Measurements from ENCODE around the gene PUSL1. TPM values are rescaled to one million over a fixed set of nuclear protein-coding genes. Genes with fewer than 3 reads are reported as not detected.

Gene PUSL1
- total and polyA plus RNA-seq, 2 of the 13 experiments (the other 11 are each of a cell fraction or from before 2014, with no cell fraction given) = 8.3 to 22.2 TPM

- no peak for TF ChIP-seq KMT2B (CRISPR knock-in tag; IDR thresholded peaks at IDR 0.05)
- TF ChIP-seq U2AF2 (IDR thresholded peaks at IDR 0.05; ENCODE audit: low read depth, low read length) = no peak
- TF ChIP-seq SRSF9 (IDR thresholded peaks at IDR 0.05; ENCODE audit: borderline replicate concordance, insufficient read depth, low read depth, low read length, poor library complexity, severe bottlenecking) = no peak
- TF ChIP-seq RCOR2 (CRISPR knock-in tag; IDR thresholded peaks at IDR 0.05) = no peak
- TF ChIP-seq NCOR1 (IDR thresholded peaks at IDR 0.05; ENCODE audit: borderline replicate concordance, low read length) = no peak
- no peak for TF ChIP-seq ISX (CRISPR knock-in tag; conservative IDR thresholded peaks at IDR 0.05)
- TF ChIP-seq ZNF513 (CRISPR knock-in tag; conservative IDR thresholded peaks at IDR 0.05) = no peak
- TF ChIP-seq GMEB1 (CRISPR knock-in tag; IDR thresholded peaks at IDR 0.05; ENCODE audit: borderline replicate concordance) = peak; percentile 32; the same call in 1 of the 2 replicates
- no peak for TF ChIP-seq RXRB (CRISPR knock-in tag; IDR thresholded peaks at IDR 0.05; ENCODE audit: borderline replicate concordance)
- no peak for TF ChIP-seq ZNF782 (CRISPR knock-in tag; IDR thresholded peaks at IDR 0.05; ENCODE audit: borderline replicate concordance)
- TF ChIP-seq HNRNPL (IDR thresholded peaks at IDR 0.05; ENCODE audit: low read depth, low read length) = peak; percentile 88
- TF ChIP-seq SOX6 (IDR thresholded peaks at IDR 0.05) = no peak
- peak; percentile 13; the same call in 1 of the 2 replicates for TF ChIP-seq SOX6 (CRISPR knock-in tag; IDR thresholded peaks at IDR 0.05)
- TF ChIP-seq ERF (CRISPR knock-in tag; IDR thresholded peaks at IDR 0.05) = 0 out of 2 replicates have a peak, but pooled peaks have one; percentile 25
- TF ChIP-seq ZZZ3 (CRISPR knock-in tag; IDR thresholded peaks at IDR 0.05; ENCODE audit: borderline replicate concordance) = no peak
- TF ChIP-seq, protein P1, sequence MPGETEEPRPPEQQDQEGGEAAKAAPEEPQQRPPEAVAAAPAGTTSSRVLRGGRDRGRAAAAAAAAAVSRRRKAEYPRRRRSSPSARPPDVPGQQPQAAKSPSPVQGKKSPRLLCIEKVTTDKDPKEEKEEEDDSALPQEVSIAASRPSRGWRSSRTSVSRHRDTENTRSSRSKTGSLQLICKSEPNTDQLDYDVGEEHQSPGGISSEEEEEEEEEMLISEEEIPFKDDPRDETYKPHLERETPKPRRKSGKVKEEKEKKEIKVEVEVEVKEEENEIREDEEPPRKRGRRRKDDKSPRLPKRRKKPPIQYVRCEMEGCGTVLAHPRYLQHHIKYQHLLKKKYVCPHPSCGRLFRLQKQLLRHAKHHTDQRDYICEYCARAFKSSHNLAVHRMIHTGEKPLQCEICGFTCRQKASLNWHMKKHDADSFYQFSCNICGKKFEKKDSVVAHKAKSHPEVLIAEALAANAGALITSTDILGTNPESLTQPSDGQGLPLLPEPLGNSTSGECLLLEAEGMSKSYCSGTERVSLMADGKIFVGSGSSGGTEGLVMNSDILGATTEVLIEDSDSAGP (CRISPR knock-in tag; IDR thresholded peaks at IDR 0.05; ENCODE audit: borderline replicate concordance) = peak; percentile 45; the same call in 1 of the 2 replicates
- TF ChIP-seq ZGPAT (CRISPR knock-in tag; IDR thresholded peaks at IDR 0.05) = no peak
- TF ChIP-seq DNMT1 (CRISPR knock-in tag; IDR thresholded peaks at IDR 0.05) = no peak
- no peak for TF ChIP-seq HOXA3 (CRISPR knock-in tag; IDR thresholded peaks at IDR 0.05)
- TF ChIP-seq FOXK2 (IDR thresholded peaks at IDR 0.05) = no peak
- TF ChIP-seq REL (CRISPR knock-in tag; conservative IDR thresholded peaks at IDR 0.05) = no peak
- TF ChIP-seq TCF7L2 (IDR thresholded peaks at IDR 0.05; ENCODE audit: low read depth, low read length) = no peak
- TF ChIP-seq CAMTA2 (CRISPR knock-in tag; IDR thresholded peaks at IDR 0.05; ENCODE audit: borderline replicate concordance) = 0 out of 2 replicates have a peak, but pooled peaks have one; percentile 82
Observed at GRCh38 chr1:1331068-1331965, 22.9 kb downstream of the PUSL1 start, which contains the start of gene TAS1R3 (continued).

Measured in HepG2 (cell line).